NCI-H774 (cell line): Measurements from ENCODE around the gene RIMS3.

Source experiments
- DNase-seq: peaks from one replicate; lab custom pipeline; 2025; lab: John Stamatoyannopoulos, UW

Gene RIMS3

GRCh38 chr1:40691538-40692428 is 26.3 kb upstream of the RIMS3 start, which contains the start of gene NFYC:
Gene NFYC, plus strand, starts transcription at chr1:40691704. Its CDS starts 47,140 bp downstream, at chr1:40738844.
- DNase-seq = peak; percentile 100

- no peak for DNase-seq
Observed at GRCh38 chr1:40690771-40691537, 25.5 kb upstream of the RIMS3 start.

GRCh38 chr1:40689737-40690136 is 24.3 kb upstream of the RIMS3 start:
- DNase-seq = no peak

- no peak for DNase-seq
Observed at GRCh38 chr1:40687661-40688060, 22.2 kb upstream of the RIMS3 start.

- DNase-seq = no peak
Observed at GRCh38 chr1:40687059-40687458, 21.6 kb upstream of the RIMS3 start.

GRCh38 chr1:40684669-40685068 is 19.2 kb upstream of the RIMS3 start:
- DNase-seq = no peak

GRCh38 chr1:40679165-40679953 is 13.9 kb upstream of the RIMS3 start:
- no peak for DNase-seq

- no peak for DNase-seq
Observed at GRCh38 chr1:40676501-40676900, 11.0 kb upstream of the RIMS3 start.

GRCh38 chr1:40673452-40673851 is 8.0 kb upstream of the RIMS3 start:
- no peak for DNase-seq

GRCh38 chr1:40668769-40669525 is 3.5 kb upstream of the RIMS3 start:
- peak; percentile 88 for DNase-seq

- DNase-seq = no peak
Observed at GRCh38 chr1:40664791-40665190, 691 bp downstream of the RIMS3 start.

- no peak for DNase-seq
Observed at GRCh38 chr1:40664167-40664537, 1.3 kb downstream of the RIMS3 start.

GRCh38 chr1:40663324-40664166 is 1.9 kb downstream of the RIMS3 start:
- no peak for DNase-seq

- DNase-seq = no peak
Observed at GRCh38 chr1:40662864-40663263, 2.6 kb downstream of the RIMS3 start.

GRCh38 chr1:40662151-40662550 is 3.3 kb downstream of the RIMS3 start:
- DNase-seq = no peak

GRCh38 chr1:40661678-40662077 is 3.8 kb downstream of the RIMS3 start:
- no peak for DNase-seq

- no peak for DNase-seq
Observed at GRCh38 chr1:40659649-40659947, 5.9 kb downstream of the RIMS3 start.

- no peak for DNase-seq
Observed at GRCh38 chr1:40658751-40659648, 6.5 kb downstream of the RIMS3 start.

- DNase-seq = no peak
Observed at GRCh38 chr1:40657046-40657445, 8.4 kb downstream of the RIMS3 start.
